Ectodermal cell (in vitro differentiated cells): ENCODE data around the gene ZMIZ1.

ENCODE experiments used
- H3K27ac ChIP-seq: 2 replicates; pipeline ENCODE4 v1.7.0; 2013; ENCODE audit warnings: mild to moderate bottlenecking, low read depth, low read length; ENCODE audit not compliant: insufficient read depth, poor library complexity, severe bottlenecking
- H3K27me3 ChIP-seq: 2 replicates; pipeline ENCODE4 v1.7.0; 2013; ENCODE audit warnings: mild to moderate bottlenecking, low read length; ENCODE audit not compliant: insufficient read depth, control insufficient read depth, poor library complexity, severe bottlenecking
- H3K36me3 ChIP-seq: one replicate; pipeline ENCODE4 v1.7.0; 2013; ENCODE audit warnings: low read length; ENCODE audit not compliant: control insufficient read depth, insufficient read depth
- H3K4me1 ChIP-seq: one replicate; pipeline ENCODE4 v1.7.0; 2013; ENCODE audit warnings: low read length; ENCODE audit not compliant: control insufficient read depth, insufficient read depth
- H3K4me3 ChIP-seq: 2 replicates; pipeline ENCODE4 v1.7.0; 2013; ENCODE audit warnings: low read depth, low read length, control low read depth; ENCODE audit not compliant: insufficient read depth
- H3K9me3 ChIP-seq: 2 replicates; pipeline ENCODE4 v1.7.0; 2013; ENCODE audit warnings: mild to moderate bottlenecking, low read length, moderate library complexity; ENCODE audit not compliant: control insufficient read depth
- WGBS, 2 experiments: methylation state at CpG; one replicate each; pipeline ENCODE4 v1.1.7; 2013; ENCODE audit warnings: missing lambda C conversion rate in 2 of 2; 5-methylcytosine and 5-hydroxymethylcytosine counted together

ZMIZ1 gene

GRCh38 chr10:79266543-79267312, 198.0 kb downstream of the ZMIZ1 start:
- no peak overlapping the region for H3K27ac ChIP-seq

DNA sequence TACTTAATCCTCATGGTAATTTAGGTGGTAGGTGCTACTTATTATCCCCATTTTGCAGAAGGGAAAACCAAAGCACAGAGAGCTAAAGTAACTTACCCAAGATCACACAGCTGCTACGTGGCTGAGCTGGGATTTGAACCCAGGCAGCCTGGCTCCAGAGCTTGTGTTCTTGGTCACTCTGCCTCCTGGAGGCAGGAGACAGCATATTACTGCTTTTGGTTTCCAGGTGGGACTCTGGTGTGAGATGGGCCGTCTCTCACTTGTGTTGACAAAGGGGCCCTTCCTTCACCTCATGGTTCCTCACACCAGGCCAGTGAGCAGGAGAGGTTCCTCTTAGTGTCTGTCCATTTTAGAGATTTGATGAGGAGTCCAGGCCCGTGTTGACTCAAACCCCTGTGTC, 198.7 kb downstream of the ZMIZ1 start:
- Histone ChIP-seq H3K4me1 (peaks cover 23% of the 10 kb centered on the region), H3K27me3 (no peaks in the 10 kb centered on the region), H3K27ac (no peak overlapping the region), H3K4me3 (no peak overlapping the region), H3K9me3 (no peaks in the 10 kb centered on the region), H3K36me3 (no peaks in the 10 kb centered on the region)
- 90 to 92% methylated on average over 3 of the region's 3 CpGs for WGBS, 2 experiments

More at GRCh38 chr10:79266543-79267312, 198.0 kb downstream of the ZMIZ1 start:
- H3K27me3 ChIP-seq, result no peaks in the 10 kb centered on the region
- H3K36me3 ChIP-seq, result no peaks in the 10 kb centered on the region
- WGBS, 2 experiments, result 90 to 94% methylated on average over 11 of the region's 11 CpGs
- no peak overlapping the region for H3K4me3 ChIP-seq
- no peaks in the 10 kb centered on the region for H3K9me3 ChIP-seq
- peaks cover 25% of the 10 kb centered on the region for H3K4me1 ChIP-seq

- Histone ChIP-seq H3K4me3 (no peak overlapping the region), H3K4me1 (peaks cover 23% of the 10 kb centered on the region), H3K9me3 (no peaks in the 10 kb centered on the region), H3K36me3 (no peaks in the 10 kb centered on the region), H3K27ac (no peak overlapping the region), H3K27me3 (no peaks in the 10 kb centered on the region)
- WGBS, 2 experiments, result 95 to 97% methylated on average over 12 of the region's 12 CpGs
Measured at GRCh38 chr10:79268161-79268601, 199.4 kb downstream of the ZMIZ1 start.

GRCh38 chr10:79268742-79269141, 200.0 kb downstream of the ZMIZ1 start:
- 91 to 92% methylated on average over 7 of the region's 7 CpGs for WGBS, 2 experiments
- H3K27me3 ChIP-seq, result no peaks in the 10 kb centered on the region
- H3K36me3 ChIP-seq, result no peaks in the 10 kb centered on the region
- H3K4me1 ChIP-seq, result peaks cover 26% of the 10 kb centered on the region
- H3K27ac ChIP-seq, result no peak overlapping the region
- H3K9me3 ChIP-seq, result no peaks in the 10 kb centered on the region
- H3K4me3 ChIP-seq, result no peak overlapping the region

DNA sequence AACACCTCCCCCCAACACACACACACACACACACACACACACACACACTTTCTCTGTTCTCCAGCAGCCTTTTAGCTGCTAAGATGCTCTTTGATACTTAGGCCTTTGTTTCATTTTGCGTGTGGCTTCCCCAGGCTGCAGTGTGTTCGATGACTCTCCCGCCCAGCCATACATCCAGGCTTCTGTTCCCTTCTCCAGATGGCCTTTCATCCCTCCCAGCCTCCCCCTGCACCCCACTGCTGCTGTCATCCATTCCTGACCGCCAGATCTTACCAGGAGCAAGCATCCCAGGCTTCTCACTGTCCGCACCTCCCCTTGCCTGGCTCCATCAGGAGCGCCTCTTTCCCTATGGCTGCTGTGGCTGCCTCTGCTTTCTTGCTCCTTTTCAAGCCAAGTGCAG, 200.7 kb downstream of the ZMIZ1 start:
- peaks cover 29% of the 10 kb centered on the region for H3K4me1 ChIP-seq

GRCh38 chr10:79269969-79270368, 201.2 kb downstream of the ZMIZ1 start:
- peaks cover 29% of the 10 kb centered on the region for H3K4me1 ChIP-seq
- H3K27me3 ChIP-seq, result no peaks in the 10 kb centered on the region
- no peaks in the 10 kb centered on the region for H3K36me3 ChIP-seq
- H3K4me3 ChIP-seq, result no peak overlapping the region
- no peaks in the 10 kb centered on the region for H3K9me3 ChIP-seq
- H3K27ac ChIP-seq, result no peak overlapping the region
- WGBS, 2 experiments, result 95 to 97% methylated on average over 7 of the region's 7 CpGs

More for the DNA sequence above, 200.7 kb downstream of the ZMIZ1 start:
- 81 to 82% methylated on average over 6 of the region's 6 CpGs for WGBS, 2 experiments
- H3K36me3 ChIP-seq, result no peaks in the 10 kb centered on the region
- no peaks in the 10 kb centered on the region for H3K27me3 ChIP-seq
- no peak overlapping the region for H3K4me3 ChIP-seq
- H3K27ac ChIP-seq, result no peak overlapping the region
- no peaks in the 10 kb centered on the region for H3K9me3 ChIP-seq

DNA sequence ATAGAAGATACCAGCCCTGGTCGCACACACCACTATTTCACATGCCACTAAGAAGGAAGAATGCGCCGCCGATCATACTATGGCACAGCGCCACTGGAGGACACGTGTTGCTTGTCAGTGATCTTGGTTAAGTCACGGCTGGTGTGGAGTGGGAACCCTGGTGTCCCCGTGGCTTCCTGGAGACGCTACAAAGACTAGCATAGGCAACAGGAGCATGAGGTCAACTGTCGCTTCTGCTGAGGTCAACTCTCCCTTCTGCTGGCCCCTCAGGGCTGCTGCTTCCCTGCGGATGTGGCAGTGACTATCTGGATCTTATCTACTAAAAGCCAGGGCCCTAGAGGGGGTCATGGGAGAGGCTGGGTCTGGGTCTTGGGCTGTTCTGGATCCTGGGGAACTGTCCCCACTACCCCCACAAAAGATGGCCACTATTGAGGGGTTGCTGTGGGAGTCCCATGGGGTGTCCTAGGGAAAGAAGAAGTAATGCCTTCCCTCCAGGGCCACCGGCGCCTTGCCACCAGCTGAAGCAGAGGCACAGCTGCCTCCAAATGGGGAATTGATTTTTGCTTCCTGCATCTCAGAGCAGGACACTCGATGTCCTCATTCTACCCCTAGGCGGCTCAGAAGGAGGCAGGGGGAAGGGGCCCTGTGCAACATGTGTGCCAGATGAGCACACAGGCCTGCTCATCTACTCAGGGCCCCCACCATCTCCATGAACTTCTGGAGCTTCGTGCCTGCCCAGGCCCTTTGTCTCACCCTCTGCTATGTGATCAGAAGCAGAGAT, 201.9 kb downstream of the ZMIZ1 start:
- Histone ChIP-seq H3K36me3 (no peaks in the 10 kb centered on the region), H3K4me1 (peaks cover 29% of the 10 kb centered on the region), H3K27me3 (no peaks in the 10 kb centered on the region), H3K9me3 (no peaks in the 10 kb centered on the region), H3K4me3 (no peak overlapping the region), H3K27ac (no peak overlapping the region)
- 94 to 95% methylated on average over 16 of the region's 16 CpGs for WGBS, 2 experiments

DNA sequence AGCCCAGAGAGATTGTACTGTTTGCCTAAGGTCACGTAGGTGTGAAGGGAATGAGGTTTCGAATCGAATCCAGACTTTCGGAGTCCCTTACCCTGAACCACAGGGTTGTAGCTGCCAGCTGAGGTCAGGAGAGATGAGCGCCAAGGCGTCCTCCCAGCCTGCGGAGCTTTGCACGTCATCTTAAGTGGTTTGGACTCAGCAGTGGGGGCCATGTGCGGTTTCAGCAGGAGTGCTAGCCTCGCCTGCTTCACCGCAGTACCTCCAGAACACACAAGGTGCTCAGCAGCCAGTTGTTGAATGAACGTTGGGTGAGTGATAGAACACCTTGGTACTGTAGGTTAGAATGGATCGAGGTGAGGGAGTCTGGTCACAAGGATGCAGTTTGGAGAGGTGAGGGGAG, 203.6 kb downstream of the ZMIZ1 start:
- H3K27ac ChIP-seq, result no peak overlapping the region
- H3K27me3 ChIP-seq, result no peaks in the 10 kb centered on the region
- peaks cover 19% of the 10 kb centered on the region for H3K4me1 ChIP-seq
- H3K4me3 ChIP-seq, result no peak overlapping the region
- no peaks in the 10 kb centered on the region for H3K36me3 ChIP-seq
- 95% methylated on average over 13 of the region's 13 CpGs for WGBS, 2 experiments
- H3K9me3 ChIP-seq, result no peaks in the 10 kb centered on the region

DNA sequence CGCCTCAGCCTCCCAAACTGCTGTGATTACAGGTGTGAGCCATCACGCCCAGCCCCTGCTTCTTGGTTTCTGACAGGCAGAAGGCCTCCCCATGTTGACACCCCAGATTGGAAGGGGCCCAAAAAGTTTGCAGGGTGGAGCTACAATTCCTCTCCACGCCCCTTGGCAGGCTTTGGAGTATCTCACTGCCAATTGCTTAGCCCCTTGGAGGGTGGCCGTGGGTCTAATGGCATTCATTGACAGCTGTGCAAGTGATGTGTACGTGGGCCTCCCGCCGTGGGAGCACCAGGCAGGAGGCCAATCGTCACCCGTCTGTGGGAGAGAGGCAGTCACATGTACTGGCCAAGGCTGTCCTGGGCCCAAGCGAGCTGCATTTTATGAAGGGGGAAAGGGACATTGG, 204.8 kb downstream of the ZMIZ1 start:
- Histone ChIP-seq H3K36me3 (peaks cover 8% of the 10 kb centered on the region), H3K4me1 (peaks cover 17% of the 10 kb centered on the region), H3K4me3 (no peak overlapping the region), H3K27me3 (no peaks in the 10 kb centered on the region), H3K27ac (no peak overlapping the region), H3K9me3 (no peaks in the 10 kb centered on the region)
- WGBS, 2 experiments, result 92 to 94% methylated on average over 10 of the region's 10 CpGs
